Liver (tissue), 9 donors: ENCODE results near the gene UBE2QL1. TPM values are rescaled to one million over a fixed set of nuclear protein-coding genes. Genes with fewer than 3 reads are reported as not detected.
A peak's percentile ranks its signal among the peaks of the same experiment; 100 is the strongest.

Source experiments
- DNase-seq: peaks from one replicate; pipeline ENCODE4 v3.0.0-alpha.2; 2017; ENCODE audit warnings: low spot score
- H3K27ac ChIP-seq, 2 donors: one replicate each; pipeline ENCODE4 v1.7.0; 2013; ENCODE audit warnings: inconsistent platforms in 2 of 2, low read length in 2 of 2, control low read depth in 1 of 2, low read depth in 1 of 2, mild to moderate bottlenecking in 1 of 2
- H3K27me3 ChIP-seq, 4 donors: one replicate each; pipeline versions ENCODE4 v1.6.1 to v1.7.0; 2013; ENCODE audit warnings: low read length in 3 of 4, inconsistent platforms in 1 of 4, mild to moderate bottlenecking in 1 of 4, moderate library complexity in 1 of 4; ENCODE audit not compliant: control insufficient read depth in 4 of 4, insufficient read depth in 4 of 4
- H3K36me3 ChIP-seq, 4 donors: one replicate each; pipeline versions ENCODE4 v1.6.1 to v1.7.0; 2013; ENCODE audit warnings: low read length in 3 of 4, mild to moderate bottlenecking in 3 of 4, low read depth in 1 of 4, moderate library complexity in 1 of 4; ENCODE audit not compliant: control insufficient read depth in 4 of 4, insufficient read depth in 3 of 4
- H3K4me1 ChIP-seq, 4 donors: one replicate each; pipeline versions ENCODE4 v1.6.1 to v1.7.0; 2013; ENCODE audit warnings: low read length in 3 of 4, mild to moderate bottlenecking in 3 of 4, moderate library complexity in 1 of 4; ENCODE audit not compliant: control insufficient read depth in 4 of 4, insufficient read depth in 4 of 4
- H3K4me3 ChIP-seq, 3 donors: one replicate each; pipeline versions ENCODE4 v1.6.1 to v1.7.0; 2013; ENCODE audit warnings: low read length in 3 of 3, control low read depth in 1 of 3, low read depth in 1 of 3, mild to moderate bottlenecking in 1 of 3
- H3K9ac ChIP-seq, 2 donors: one replicate each; pipeline ENCODE4 v1.7.0; 2013; ENCODE audit warnings: low read length in 2 of 2, mild to moderate bottlenecking in 2 of 2, moderate library complexity in 2 of 2, control low read depth in 1 of 2, low read depth in 1 of 2
- H3K9me3 ChIP-seq, 4 donors: one replicate each; pipeline versions ENCODE4 v1.6.1 to v1.7.0; 2013; ENCODE audit warnings: low read length in 3 of 4; ENCODE audit not compliant: control insufficient read depth in 4 of 4
- ATF3 ChIP-seq: IDR thresholded peaks from 2 replicates; pipeline ENCODE4 v1.6.1; 2016; ENCODE audit warnings: antibody characterized with exemption
- CTCF ChIP-seq: fragments of 150-350 bp; IDR thresholded peaks from 2 replicates; pipeline ENCODE4 v1.5.1; 2017; ENCODE audit warnings: improper control_type of control experiment, low read depth, low read length; ENCODE audit not compliant: missing input control
- EGR1 ChIP-seq, 2 donors: IDR thresholded peaks; 2 replicates each; pipeline ENCODE4 v1.6.1; 2016 to 2018; ENCODE audit warnings: antibody characterized with exemption in 2 of 2, low read depth in 2 of 2
- FOXA2 ChIP-seq: IDR thresholded peaks from 2 replicates; pipeline ENCODE4 v1.6.1; 2016; ENCODE audit warnings: antibody characterized with exemption
- GABPA ChIP-seq, 2 donors: IDR thresholded peaks in 1 of 2; conservative IDR thresholded peaks in 1 of 2; 2 replicates each; pipeline ENCODE4 v1.6.1; 2016; ENCODE audit warnings: antibody characterized with exemption in 2 of 2, mild to moderate bottlenecking in 1 of 2, moderate library complexity in 1 of 2
- HNF4A ChIP-seq, 2 donors: conservative IDR thresholded peaks; 2 replicates each; pipeline ENCODE4 v1.6.1; 2016; ENCODE audit warnings: antibody characterized with exemption in 2 of 2, mild to moderate bottlenecking in 2 of 2
- HNF4G ChIP-seq: IDR thresholded peaks from 2 replicates; pipeline ENCODE4 v1.6.1; 2016; ENCODE audit warnings: antibody characterized with exemption
- JUND ChIP-seq, 2 donors: IDR thresholded peaks; 2 replicates each; pipeline ENCODE4 v1.6.1; 2016; ENCODE audit warnings: antibody characterized with exemption in 2 of 2
- NR2F2 ChIP-seq: IDR thresholded peaks from 2 replicates; pipeline ENCODE4 v1.6.1; 2016; ENCODE audit warnings: antibody characterized with exemption
- RAD21 ChIP-seq, 2 donors: IDR thresholded peaks; 2 replicates each; pipeline ENCODE4 v1.6.1; 2016; ENCODE audit warnings: antibody characterized with exemption in 2 of 2, mild to moderate bottlenecking in 2 of 2
- RXRA ChIP-seq, 2 donors: IDR thresholded peaks; 2 replicates each; pipeline ENCODE4 v1.6.1; 2017 to 2018; ENCODE audit warnings: antibody characterized with exemption in 2 of 2, mild to moderate bottlenecking in 1 of 2
- SP1 ChIP-seq: IDR thresholded peaks from 2 replicates; pipeline ENCODE4 v1.6.1; 2018; ENCODE audit warnings: antibody characterized with exemption, mild to moderate bottlenecking
- TAF1 ChIP-seq: conservative IDR thresholded peaks from 2 replicates; pipeline ENCODE4 v1.6.1; 2016; ENCODE audit warnings: antibody characterized with exemption, mild to moderate bottlenecking
- YY1 ChIP-seq: IDR thresholded peaks from 2 replicates; pipeline ENCODE4 v1.6.1; 2016; ENCODE audit warnings: antibody characterized with exemption, mild to moderate bottlenecking
- WGBS: extraction: QIAGEN DNeasy Blood & Tissue Kit; methylation state at CpG from one replicate; pipeline ENCODE4 v1.1.7; 2013; 5-methylcytosine and 5-hydroxymethylcytosine counted together
- polyA plus RNA-seq, 2 donors: library from polyadenylated mRNA; stranded (reverse) in 1 of 2; unstranded in 1 of 2; fragments of 200-250 nt in 1 of 2; fragments of >200 nt in 1 of 2; fragmentation: Nextera tagmentation in 1 of 2; extraction: Ambion mirVana in 1 of 2; gene quantifications; one replicate each; pipeline versions ENCODE4 v1.2.1 to v1.2.3, GENCODE V29; 2013 to 2015
- total RNA-seq, 2 donors: library from RNA; depleted of rRNA; stranded (reverse); fragments of >200 nt; gene quantifications; one replicate each; pipeline ENCODE4 v1.2.3, GENCODE V29; 2014
- TF ChIP-seq, protein P1 (sequence below): IDR thresholded peaks from 2 replicates; pipeline ENCODE4 v1.6.1; 2016; ENCODE audit warnings: antibody characterized with exemption
- donor health status: healthy.
- donor health status: healthy.
- donor health status: healthy.
- donor health status: healthy.
- donor health status: healthy.

The UBE2QL1 gene
- total and polyA plus RNA-seq, 4 donors: 0.09 to 1.9 (median 0.36) TPM

DNA sequence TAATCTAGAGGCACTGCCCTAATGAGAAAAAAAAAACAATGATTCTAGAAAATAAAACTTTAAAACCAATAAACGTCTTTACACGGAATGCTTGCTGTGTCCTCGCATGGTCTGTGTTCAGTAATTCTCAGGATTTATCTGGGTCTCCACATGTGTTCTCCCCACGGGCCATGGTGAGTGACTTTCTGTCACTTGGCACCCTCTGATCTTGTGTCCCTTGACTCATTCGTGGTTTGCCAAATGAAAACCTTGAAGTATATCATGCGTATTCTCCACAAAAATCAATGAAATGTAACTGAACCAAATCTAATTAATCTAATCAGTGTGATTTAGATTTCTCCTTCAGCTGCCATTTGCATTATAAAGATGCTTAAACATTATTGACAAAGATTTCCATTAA is 48.0 kb downstream of the UBE2QL1 start:
- peak overlapping the region; percentile 70 to 86 for H3K27ac ChIP-seq
- WGBS: 75% methylated on average over 6 of the region's 6 CpGs
- no peaks in the 10 kb centered on the region for H3K27me3 ChIP-seq
- TF ChIP-seq EGR1 (IDR thresholded peaks at IDR 0.05; ENCODE audit: low read depth in 2 of 2) (no peak), GABPA (IDR thresholded peaks at IDR 0.05 in 1 of 2, conservative IDR thresholded peaks at IDR 0.05 in 1 of 2) (no peak), YY1 (no peak), JUND (IDR thresholded peaks at IDR 0.05) (no peak)
- no peak for DNase-seq
- H3K4me1 ChIP-seq: peaks cover 10 to 38% (median 24%) of the 10 kb centered on the region in 4 donors
- H3K9me3 ChIP-seq: no peaks in the 10 kb centered on the region
- no peaks in the 10 kb centered on the region for H3K36me3 ChIP-seq
- H3K9ac ChIP-seq: peak overlapping the region in 1 of 2 donors; percentile 18
- H3K4me3 ChIP-seq: peak overlapping the region in 1 of 3 donors; percentile 1

DNA sequence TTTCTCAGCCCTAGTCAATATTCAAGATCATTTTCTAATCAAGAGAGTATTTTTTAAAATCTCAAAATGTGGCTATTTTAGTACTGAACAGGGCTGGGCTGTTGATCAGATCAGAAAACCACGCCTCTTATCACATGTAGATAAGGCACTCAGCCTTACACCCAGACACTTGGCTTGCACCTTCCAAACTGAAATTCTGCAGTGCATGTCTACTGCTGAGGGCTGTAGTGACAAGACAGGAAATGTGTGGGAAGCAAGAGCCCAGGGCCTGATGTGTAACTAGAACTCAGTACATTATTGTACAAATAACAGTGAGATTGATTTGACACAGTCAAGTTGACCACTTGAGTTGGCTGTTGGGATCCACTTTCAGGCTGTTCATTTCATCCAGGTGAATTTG is 48.6 kb downstream of the UBE2QL1 start:
- TF ChIP-seq GABPA (IDR thresholded peaks at IDR 0.05 in 1 of 2, conservative IDR thresholded peaks at IDR 0.05 in 1 of 2) (no peak), TAF1 (no peak)
- no peaks in the 10 kb centered on the region for H3K27me3 ChIP-seq
- 58% methylated on average over 1 of the region's 1 CpG for WGBS

GRCh38 chr5:6498968-6499367 is 50.3 kb downstream of the UBE2QL1 start:
- WGBS: 93% methylated on average over 4 of the region's 4 CpGs
- no peak overlapping the region for H3K27ac ChIP-seq

More for the DNA sequence above, 48.6 kb downstream of the UBE2QL1 start:
- Histone ChIP-seq H3K9me3 (no peaks in the 10 kb centered on the region), H3K36me3 (no peaks in the 10 kb centered on the region), H3K27ac (no peak overlapping the region), H3K9ac (no peak overlapping the region), H3K4me1 (peaks cover 10 to 38% (median 24%) of the 10 kb centered on the region in 4 donors), H3K4me3 (no peak overlapping the region)
- DNase-seq: no peak

DNA sequence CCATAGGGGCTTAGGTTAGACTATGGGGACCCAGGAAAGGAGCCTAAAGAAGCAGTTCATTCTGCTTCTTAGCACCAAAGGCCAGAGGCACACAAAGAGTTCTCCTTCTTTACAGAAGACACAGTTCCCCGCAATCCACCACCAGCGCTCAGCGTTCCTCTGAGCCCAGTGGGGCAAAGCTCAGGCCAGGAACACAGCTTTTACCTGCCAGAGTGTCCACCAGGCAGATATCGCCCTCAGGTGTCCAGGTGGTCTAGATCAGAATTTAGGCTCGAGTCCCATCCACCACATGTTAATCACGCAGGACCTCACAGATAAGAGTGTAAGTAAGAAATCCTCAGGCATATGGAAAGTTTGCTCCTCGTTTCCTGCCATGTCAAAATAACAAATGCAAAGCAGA is 53.0 kb downstream of the UBE2QL1 start:
- no peak overlapping the region for H3K4me3 ChIP-seq
- DNase-seq: no peak
- peaks cover 0 to 4% (median 1%) of the 10 kb centered on the region in 4 donors for H3K9me3 ChIP-seq
- no peak overlapping the region for H3K27ac ChIP-seq
- no peak for TF ChIP-seq RXRA (IDR thresholded peaks at IDR 0.05)
- no peaks in the 10 kb centered on the region for H3K27me3 ChIP-seq
- peaks cover 4 to 26% (median 13%) of the 10 kb centered on the region in 4 donors for H3K4me1 ChIP-seq
- H3K9ac ChIP-seq: no peak overlapping the region
- WGBS: 88% methylated on average over 7 of the region's 7 CpGs
- H3K36me3 ChIP-seq: no peaks in the 10 kb centered on the region

More at GRCh38 chr5:6498968-6499367, 50.3 kb downstream of the UBE2QL1 start:
- TF ChIP-seq ATF3: no peak
- H3K9me3 ChIP-seq: peaks cover 0 to 4% (median 1%) of the 10 kb centered on the region in 4 donors
- H3K9ac ChIP-seq: no peak overlapping the region
- no peak for DNase-seq
- no peaks in the 10 kb centered on the region for H3K36me3 ChIP-seq
- no peaks in the 10 kb centered on the region for H3K27me3 ChIP-seq
- H3K4me3 ChIP-seq: no peak overlapping the region
- H3K4me1 ChIP-seq: peaks cover 8 to 34% (median 24%) of the 10 kb centered on the region in 4 donors

- H3K4me1 ChIP-seq: peaks cover 4 to 19% (median 11%) of the 10 kb centered on the region in 4 donors
- WGBS: 89% methylated on average over 4 of the region's 4 CpGs
- H3K4me3 ChIP-seq: no peak overlapping the region
- no peak overlapping the region for H3K27ac ChIP-seq
- H3K27me3 ChIP-seq: no peaks in the 10 kb centered on the region
- no peak overlapping the region for H3K9ac ChIP-seq
- no peak for DNase-seq
- H3K36me3 ChIP-seq: no peaks in the 10 kb centered on the region
- H3K9me3 ChIP-seq: peaks cover 0 to 4% (median 1%) of the 10 kb centered on the region in 4 donors
- TF ChIP-seq NR2F2 (no peak), RAD21 (IDR thresholded peaks at IDR 0.05) (no peak), GABPA (IDR thresholded peaks at IDR 0.05 in 1 of 2, conservative IDR thresholded peaks at IDR 0.05 in 1 of 2) (no peak), HNF4A (conservative IDR thresholded peaks at IDR 0.05) (no peak), YY1 (no peak), JUND (IDR thresholded peaks at IDR 0.05) (no peak), FOXA2 (no peak), TAF1 (no peak), HNF4G (no peak), CTCF (no peak), RXRA (IDR thresholded peaks at IDR 0.05) (no peak), SP1 (no peak), ATF3 (no peak)
- TF ChIP-seq, protein P1, sequence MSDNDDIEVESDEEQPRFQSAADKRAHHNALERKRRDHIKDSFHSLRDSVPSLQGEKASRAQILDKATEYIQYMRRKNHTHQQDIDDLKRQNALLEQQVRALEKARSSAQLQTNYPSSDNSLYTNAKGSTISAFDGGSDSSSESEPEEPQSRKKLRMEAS: no peak
These were observed 53.8 kb downstream of the UBE2QL1 start for GRCh38 chr5:6502421-6502820.
